Measurements from ENCODE around the gene HYAL1. TPM values are rescaled to one million over a fixed set of nuclear protein-coding genes. Genes with fewer than 3 reads are reported as not detected.

The HYAL1 gene
- total and polyA plus RNA-seq, 8 donors: 3.1 to 11.7 (median 6.4) TPM

- H3K4me1 ChIP-seq: peaks cover 0 to 32% (median 11%) of the 10 kb centered on the region in 3 donors
Measured at GRCh38 chr3:50350213-50350526, 46.8 kb upstream of the HYAL1 start.

GRCh38 chr3:50347187-50347813 is 43.9 kb upstream of the HYAL1 start:
- intact Hi-C loops (cut with DNase I): loop anchor here in 2 of 3 donors (5.0 to 10.0 kb wide), 2 partner anchors 195 to 208 kb away; no protein-coding TSS in a partner anchor
- ATAC-seq (peak in 3 of 4 donors; percentile 7 to 15 (median 12)), FAIRE-seq (peak; percentile 37), DNase-seq (peak in 4 of 6 donors; percentile 70 to 84 (median 80))
- 26 to 30% methylated on average over 12 to 14 of the region's 14 CpGs for WGBS, 2 donors
- H3K9me3 ChIP-seq: no peaks in the 10 kb centered on the region
- no peaks in the 10 kb centered on the region for H3K27me3 ChIP-seq
- H3K4me1 ChIP-seq: peaks cover 0 to 22% (median 7%) of the 10 kb centered on the region in 3 donors
- no peak overlapping the region for H3K27ac ChIP-seq
- H3K4me3 ChIP-seq: no peak overlapping the region
- peaks cover 0 to 9% (median 0%) of the 10 kb centered on the region in 3 donors for H3K36me3 ChIP-seq
- peak; percentile 25 to 49 (median 36) for TF ChIP-seq CTCF (IDR thresholded peaks at IDR 0.05)

More at GRCh38 chr3:50350213-50350526, 46.8 kb upstream of the HYAL1 start:
- FAIRE-seq: no peak
- no peak for ATAC-seq
- intact Hi-C loops (cut with DNase I): no loop called here
- Histone ChIP-seq H3K9me3 (no peaks in the 10 kb centered on the region), H3K27ac (peak overlapping the region; percentile 82 to 94 (median 92)), H3K4me3 (peak overlapping the region; percentile 45 to 69 (median 56)), H3K36me3 (peaks cover 3 to 30% (median 7%) of the 10 kb centered on the region in 3 donors), H3K27me3 (no peaks in the 10 kb centered on the region)
- no peak for TF ChIP-seq CTCF (IDR thresholded peaks at IDR 0.05)
- 4% methylated on average over 7 of the region's 7 CpGs for WGBS, 2 donors
- DNase-seq: no peak

- 25 to 30% methylated on average over 45 of the region's 45 CpGs for WGBS, 2 donors
- DNase-seq (peak in 2 of 6 donors; percentile 59 to 75), ATAC-seq (peak in 2 of 4 donors; percentile 10 to 20), FAIRE-seq (no peak)
- Histone ChIP-seq H3K4me1 (peaks cover 0 to 12% (median 7%) of the 10 kb centered on the region in 3 donors), H3K9me3 (no peaks in the 10 kb centered on the region), H3K36me3 (peaks cover 0 to 9% (median 0%) of the 10 kb centered on the region in 3 donors), H3K27me3 (no peaks in the 10 kb centered on the region), H3K4me3 (peak within 1 kb of the TSS in 2 of 4 donors; percentile 14 to 27), H3K27ac (no peak within 1 kb of the TSS)
- intact Hi-C loops (cut with DNase I): loop anchor here in 2 of 3 donors (5.0 to 10.0 kb wide), 2 partner anchors 197 to 209 kb away; no protein-coding TSS in a partner anchor
- TF ChIP-seq CTCF (IDR thresholded peaks at IDR 0.05): no peak
Measured at GRCh38 chr3:50345586-50346234, 42.3 kb upstream of the HYAL1 start, which contains the start of gene ZMYND10. TSS of gene ZMYND10 (minus strand) at chr3:50345732. CDS start at chr3:50345579, 153 bp downstream.

GRCh38 chr3:50345008-50345407 is 41.6 kb upstream of the HYAL1 start:
- 75 to 86% methylated on average over 8 of the region's 8 CpGs for WGBS, 2 donors
- peak overlapping the region in 2 of 4 donors; percentile 14 to 27 for H3K4me3 ChIP-seq
- intact Hi-C loops (cut with DNase I): loop anchor here in 2 of 3 donors (5.0 to 10.0 kb wide), 2 partner anchors 197 to 210 kb away; no protein-coding TSS in a partner anchor

More at GRCh38 chr3:50345008-50345407, 41.6 kb upstream of the HYAL1 start:
- DNase-seq (no peak), FAIRE-seq (no peak), ATAC-seq (no peak)
- Histone ChIP-seq H3K27ac (no peak overlapping the region), H3K4me1 (peaks cover 0 to 12% (median 7%) of the 10 kb centered on the region in 3 donors), H3K27me3 (no peaks in the 10 kb centered on the region), H3K36me3 (peaks cover 0 to 9% (median 0%) of the 10 kb centered on the region in 3 donors), H3K9me3 (no peaks in the 10 kb centered on the region)
- no peak for TF ChIP-seq CTCF (IDR thresholded peaks at IDR 0.05)

Measured in pancreas (tissue), 10 donors.